K562 treated with DMSO at 1 percent for 4 hours (cell line): Measurements from ENCODE around the gene OR1J1. TPM values are rescaled to one million over a fixed set of nuclear protein-coding genes. Genes with fewer than 3 reads are reported as not detected.

Source experiments
- total RNA-seq: library from RNA; unstranded; fragments of 300-600 nt; gene quantifications from 2 replicates; pipeline ENCODE4 v1.2.3, GENCODE V29; 2022; ENCODE audit not compliant: insufficient read depth

OR1J1 gene, protein sequence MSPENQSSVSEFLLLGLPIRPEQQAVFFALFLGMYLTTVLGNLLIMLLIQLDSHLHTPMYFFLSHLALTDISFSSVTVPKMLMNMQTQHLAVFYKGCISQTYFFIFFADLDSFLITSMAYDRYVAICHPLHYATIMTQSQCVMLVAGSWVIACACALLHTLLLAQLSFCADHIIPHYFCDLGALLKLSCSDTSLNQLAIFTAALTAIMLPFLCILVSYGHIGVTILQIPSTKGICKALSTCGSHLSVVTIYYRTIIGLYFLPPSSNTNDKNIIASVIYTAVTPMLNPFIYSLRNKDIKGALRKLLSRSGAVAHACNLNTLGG
- not detected in 2 replicates for total RNA-seq

DNA sequence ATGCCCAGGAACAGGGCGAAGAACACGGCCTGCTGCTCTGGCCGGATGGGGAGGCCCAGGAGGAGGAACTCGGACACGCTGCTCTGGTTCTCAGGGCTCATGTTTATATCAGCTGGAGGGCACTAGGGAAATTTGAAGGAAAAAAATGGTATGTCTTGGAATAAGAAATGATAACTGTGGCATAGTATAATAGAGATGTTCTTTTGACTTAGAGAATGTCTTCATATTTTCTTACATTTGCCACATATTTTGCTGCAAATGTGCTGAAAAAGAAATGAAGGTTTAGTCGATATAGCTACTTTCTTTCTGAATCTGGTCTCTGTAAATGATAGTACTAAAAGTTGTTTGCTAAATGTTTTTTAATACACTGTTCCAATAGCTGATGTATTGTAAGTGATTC, at the start of gene OR1J1:
Gene OR1J1, minus strand, starts transcription at position 101 of the 400 bp plus-strand sequence. Its CDS starts 0 bp downstream, at position 101.

GRCh38 chr9:122527193-122527592, 49.5 kb upstream of the OR1J1 start, which contains the start of gene OR1N1:
TSS of gene OR1N1 (minus strand) at chr9:122527293. CDS start at chr9:122527293, 0 bp downstream.

GRCh38 chr9:122518841-122519240, 41.1 kb upstream of the OR1J1 start, which contains the start of gene OR1J4:
TSS of gene OR1J4 (plus strand) at chr9:122519141. CDS start at chr9:122519141, 0 bp downstream.

DNA sequence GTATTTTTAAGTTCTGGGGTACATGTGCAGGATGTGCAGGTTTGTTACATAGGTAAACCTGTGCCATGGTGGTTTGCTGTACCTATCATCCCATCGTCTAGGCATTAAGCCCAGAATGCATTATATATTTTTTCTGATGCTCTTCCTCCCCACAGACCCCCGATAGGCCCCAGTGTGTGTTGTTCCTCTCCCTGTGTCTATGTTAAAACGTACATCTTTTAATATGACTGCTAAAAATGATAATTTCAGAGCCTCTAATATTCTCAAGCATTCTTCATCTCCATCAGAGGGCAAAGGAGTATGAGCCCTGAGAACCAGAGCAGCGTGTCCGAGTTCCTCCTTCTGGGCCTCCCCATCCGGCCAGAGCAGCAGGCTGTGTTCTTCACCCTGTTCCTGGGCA, 32.8 kb upstream of the OR1J1 start, which contains the start of gene OR1J2:
Gene OR1J2, plus strand, starts transcription at position 301 of the 400 bp plus-strand sequence. Its CDS starts 0 bp downstream, at position 301.

Other genes starting within 250 kb of the OR1J1 start
- 2.3 and 3.5 TPM in 2 replicates for gene LHX6, start 249.0 kb downstream of the OR1J1 start, total RNA-seq
- 9.6 and 15.9 TPM in 2 replicates for gene RBM18, start 213.1 kb downstream of the OR1J1 start, total RNA-seq
- gene MRRF, start 213.0 kb downstream of the OR1J1 start, total RNA-seq: 22.6 and 24.5 TPM in 2 replicates
- gene PTGS1, start 106.9 kb downstream of the OR1J1 start, total RNA-seq: 12.8 and 17.2 TPM in 2 replicates
- not detected in 2 replicates for gene OR1J2, start 32.9 kb upstream of the OR1J1 start, total RNA-seq
- gene OR1J4, start 41.2 kb upstream of the OR1J1 start, total RNA-seq: not detected in 2 replicates
- gene OR1N1, start 49.4 kb upstream of the OR1J1 start, total RNA-seq: not detected in 2 replicates
- gene OR1N2, start 75.2 kb upstream of the OR1J1 start, total RNA-seq: not detected in 2 replicates
- gene OR1L8, start 105.5 kb upstream of the OR1J1 start, total RNA-seq: not detected in 2 replicates
- not detected in 2 replicates for gene OR1Q1, start 136.8 kb upstream of the OR1J1 start, total RNA-seq
- gene OR1B1, start 179.7 kb upstream of the OR1J1 start, total RNA-seq: not detected in 2 replicates
- gene OR1L1, start 183.8 kb upstream of the OR1J1 start, total RNA-seq: not detected in 2 replicates
- gene OR1L3, start 197.2 kb upstream of the OR1J1 start, total RNA-seq: not detected in 2 replicates
- not detected in 2 replicates for gene OR1L4, start 246.1 kb upstream of the OR1J1 start, total RNA-seq